HepG2 (cell line): Measurements from ENCODE around the gene CD72. TPM values are rescaled to one million over a fixed set of nuclear protein-coding genes. Genes with fewer than 3 reads are reported as not detected.

ENCODE experiments used
- BRD4 ChIP-seq: sonication (generic); formaldehyde crosslinking; IDR thresholded peaks from 2 replicates; pipeline ENCODE4 v1.4.0; 2020; ENCODE audit warnings: missing genetic modification reagents
- IRF2 ChIP-seq: IDR thresholded peaks from 2 replicates; pipeline ENCODE4 v1.6.1; 2018; ENCODE audit warnings: missing genetic modification reagents, missing compliant biosample characterization
- NR2F1 ChIP-seq, 2 experiments: fragments of 450-650 bp in 1 of 2; formaldehyde crosslinking in 1 of 2; IDR thresholded peaks; 2 replicates each; pipeline versions ENCODE4 v1.5.0 to v1.6.1; 2016 to 2020; ENCODE audit warnings: mild to moderate bottlenecking in 1 of 2, missing compliant biosample characterization in 1 of 2, missing genetic modification reagents in 1 of 2, moderate library complexity in 1 of 2
- ZFP36L1 ChIP-seq: sonication (generic); formaldehyde crosslinking; IDR thresholded peaks from 2 replicates; pipeline ENCODE4 v1.8.0; 2022; ENCODE audit warnings: mild to moderate bottlenecking, missing genetic modification reagents, moderate library complexity
- ZNF12 ChIP-seq: sonication (generic); formaldehyde crosslinking; IDR thresholded peaks from 2 replicates; pipeline ENCODE4 v1.5.0; 2020; ENCODE audit warnings: missing genetic modification reagents
- ZNF317 ChIP-seq: sonication (generic); formaldehyde crosslinking; IDR thresholded peaks from 2 replicates; pipeline ENCODE4 v1.5.0; 2020; ENCODE audit warnings: mild to moderate bottlenecking, missing genetic modification reagents
- polyA plus RNA-seq, 8 experiments: library from polyadenylated mRNA; depleted of rRNA in 3 of 8; stranded (reverse) in 7 of 8; unstranded in 1 of 8; fragments of >200 nt; fragmentation: Illumina TruSeq in 4 of 8; extraction: Trizol in 4 of 8; gene quantifications; 2 replicates each; pipeline versions ENCODE4 v1.2.1 to v1.2.3, GENCODE V29; 2011 to 2016; ENCODE audit warnings: low read depth in 4 of 8, missing spikeins in 1 of 8, mixed read lengths in 1 of 8; ENCODE audit not compliant: insufficient read depth in 1 of 8
- total RNA-seq, 5 experiments: library from RNA; depleted of rRNA; stranded (reverse); fragments of >200 nt; fragmentation: Illumina TruSeq; extraction: Trizol; gene quantifications; 2 replicates each; pipeline ENCODE4 v1.2.3, GENCODE V29; 2016; ENCODE audit warnings: low read depth in 1 of 5
- TF ChIP-seq, protein P1 (sequence below): sonication (generic); formaldehyde crosslinking; IDR thresholded peaks from 2 replicates; pipeline ENCODE4 v1.9.0; 2021; ENCODE audit warnings: mild to moderate bottlenecking, missing genetic modification reagents
- TF ChIP-seq, protein P2 (sequence below): sonication (generic); formaldehyde crosslinking; IDR thresholded peaks from 2 replicates; pipeline ENCODE4 v1.4.0; 2020; ENCODE audit warnings: missing genetic modification reagents, mild to moderate bottlenecking, borderline replicate concordance
- TF ChIP-seq, protein P3 (sequence below): sonication (generic); formaldehyde crosslinking; IDR thresholded peaks from 2 replicates; pipeline ENCODE4 v1.5.0; 2020; ENCODE audit warnings: missing genetic modification reagents
- TF ChIP-seq, protein P4 (sequence below): sonication (generic); formaldehyde crosslinking; IDR thresholded peaks from 2 replicates; pipeline ENCODE4 v1.8.1; 2022; ENCODE audit warnings: low read depth, mild to moderate bottlenecking, missing genetic modification reagents
- TF ChIP-seq, protein P5 (sequence below): sonication (generic); formaldehyde crosslinking; IDR thresholded peaks from 2 replicates; pipeline ENCODE4 v1.5.0; 2020; ENCODE audit warnings: mild to moderate bottlenecking, missing genetic modification reagents, moderate library complexity
- TF ChIP-seq, protein P6 (sequence below): sonication (generic); formaldehyde crosslinking; IDR thresholded peaks from 2 replicates; pipeline ENCODE4 v1.8.0; 2022; ENCODE audit warnings: missing genetic modification reagents, mild to moderate bottlenecking, borderline replicate concordance

CD72 gene
- total and polyA plus RNA-seq, 2 of the 13 experiments (the other 11 are each of a cell fraction or from before 2014, with no cell fraction given): 0.18 to 1.1 TPM

DNA sequence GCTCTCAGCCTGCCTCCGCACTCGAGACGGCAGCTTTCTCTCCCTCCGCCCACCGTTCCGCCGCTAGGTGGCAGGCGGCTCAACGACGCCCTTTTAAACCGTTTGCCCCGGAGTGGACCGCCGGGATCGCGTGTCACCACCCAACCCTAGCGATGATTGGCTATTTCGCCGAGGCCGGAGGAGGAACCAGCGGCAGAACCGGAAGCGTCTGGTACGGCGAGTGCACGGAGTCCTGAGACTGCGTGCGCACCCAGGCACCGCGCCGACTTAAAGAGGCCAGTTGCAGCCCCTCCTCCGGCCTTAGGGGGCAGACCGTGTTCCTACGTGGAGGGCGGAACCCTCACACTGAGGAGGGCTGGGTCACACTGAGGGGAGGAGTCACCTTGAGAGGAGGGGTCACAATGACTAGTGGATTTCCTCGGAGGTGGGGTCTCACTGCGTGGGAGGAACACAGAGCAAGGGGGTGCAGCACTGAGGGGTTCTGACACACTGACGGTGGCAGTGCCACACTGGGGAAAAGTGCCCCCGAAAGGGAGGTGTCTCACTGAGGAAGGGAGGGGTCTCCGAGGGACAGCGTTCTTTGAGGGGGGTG, 14.1 kb downstream of the CD72 start (continued):
- TF ChIP-seq, protein P1, sequence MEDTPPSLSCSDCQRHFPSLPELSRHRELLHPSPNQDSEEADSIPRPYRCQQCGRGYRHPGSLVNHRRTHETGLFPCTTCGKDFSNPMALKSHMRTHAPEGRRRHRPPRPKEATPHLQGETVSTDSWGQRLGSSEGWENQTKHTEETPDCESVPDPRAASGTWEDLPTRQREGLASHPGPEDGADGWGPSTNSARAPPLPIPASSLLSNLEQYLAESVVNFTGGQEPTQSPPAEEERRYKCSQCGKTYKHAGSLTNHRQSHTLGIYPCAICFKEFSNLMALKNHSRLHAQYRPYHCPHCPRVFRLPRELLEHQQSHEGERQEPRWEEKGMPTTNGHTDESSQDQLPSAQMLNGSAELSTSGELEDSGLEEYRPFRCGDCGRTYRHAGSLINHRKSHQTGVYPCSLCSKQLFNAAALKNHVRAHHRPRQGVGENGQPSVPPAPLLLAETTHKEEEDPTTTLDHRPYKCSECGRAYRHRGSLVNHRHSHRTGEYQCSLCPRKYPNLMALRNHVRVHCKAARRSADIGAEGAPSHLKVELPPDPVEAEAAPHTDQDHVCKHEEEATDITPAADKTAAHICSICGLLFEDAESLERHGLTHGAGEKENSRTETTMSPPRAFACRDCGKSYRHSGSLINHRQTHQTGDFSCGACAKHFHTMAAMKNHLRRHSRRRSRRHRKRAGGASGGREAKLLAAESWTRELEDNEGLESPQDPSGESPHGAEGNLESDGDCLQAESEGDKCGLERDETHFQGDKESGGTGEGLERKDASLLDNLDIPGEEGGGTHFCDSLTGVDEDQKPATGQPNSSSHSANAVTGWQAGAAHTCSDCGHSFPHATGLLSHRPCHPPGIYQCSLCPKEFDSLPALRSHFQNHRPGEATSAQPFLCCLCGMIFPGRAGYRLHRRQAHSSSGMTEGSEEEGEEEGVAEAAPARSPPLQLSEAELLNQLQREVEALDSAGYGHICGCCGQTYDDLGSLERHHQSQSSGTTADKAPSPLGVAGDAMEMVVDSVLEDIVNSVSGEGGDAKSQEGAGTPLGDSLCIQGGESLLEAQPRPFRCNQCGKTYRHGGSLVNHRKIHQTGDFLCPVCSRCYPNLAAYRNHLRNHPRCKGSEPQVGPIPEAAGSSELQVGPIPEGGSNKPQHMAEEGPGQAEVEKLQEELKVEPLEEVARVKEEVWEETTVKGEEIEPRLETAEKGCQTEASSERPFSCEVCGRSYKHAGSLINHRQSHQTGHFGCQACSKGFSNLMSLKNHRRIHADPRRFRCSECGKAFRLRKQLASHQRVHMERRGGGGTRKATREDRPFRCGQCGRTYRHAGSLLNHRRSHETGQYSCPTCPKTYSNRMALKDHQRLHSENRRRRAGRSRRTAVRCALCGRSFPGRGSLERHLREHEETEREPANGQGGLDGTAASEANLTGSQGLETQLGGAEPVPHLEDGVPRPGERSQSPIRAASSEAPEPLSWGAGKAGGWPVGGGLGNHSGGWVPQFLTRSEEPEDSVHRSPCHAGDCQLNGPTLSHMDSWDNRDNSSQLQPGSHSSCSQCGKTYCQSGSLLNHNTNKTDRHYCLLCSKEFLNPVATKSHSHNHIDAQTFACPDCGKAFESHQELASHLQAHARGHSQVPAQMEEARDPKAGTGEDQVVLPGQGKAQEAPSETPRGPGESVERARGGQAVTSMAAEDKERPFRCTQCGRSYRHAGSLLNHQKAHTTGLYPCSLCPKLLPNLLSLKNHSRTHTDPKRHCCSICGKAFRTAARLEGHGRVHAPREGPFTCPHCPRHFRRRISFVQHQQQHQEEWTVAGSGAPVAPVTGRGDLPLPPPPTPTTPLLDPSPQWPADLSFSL (CRISPR knock-in tag): no peak
- TF ChIP-seq, protein P2, sequence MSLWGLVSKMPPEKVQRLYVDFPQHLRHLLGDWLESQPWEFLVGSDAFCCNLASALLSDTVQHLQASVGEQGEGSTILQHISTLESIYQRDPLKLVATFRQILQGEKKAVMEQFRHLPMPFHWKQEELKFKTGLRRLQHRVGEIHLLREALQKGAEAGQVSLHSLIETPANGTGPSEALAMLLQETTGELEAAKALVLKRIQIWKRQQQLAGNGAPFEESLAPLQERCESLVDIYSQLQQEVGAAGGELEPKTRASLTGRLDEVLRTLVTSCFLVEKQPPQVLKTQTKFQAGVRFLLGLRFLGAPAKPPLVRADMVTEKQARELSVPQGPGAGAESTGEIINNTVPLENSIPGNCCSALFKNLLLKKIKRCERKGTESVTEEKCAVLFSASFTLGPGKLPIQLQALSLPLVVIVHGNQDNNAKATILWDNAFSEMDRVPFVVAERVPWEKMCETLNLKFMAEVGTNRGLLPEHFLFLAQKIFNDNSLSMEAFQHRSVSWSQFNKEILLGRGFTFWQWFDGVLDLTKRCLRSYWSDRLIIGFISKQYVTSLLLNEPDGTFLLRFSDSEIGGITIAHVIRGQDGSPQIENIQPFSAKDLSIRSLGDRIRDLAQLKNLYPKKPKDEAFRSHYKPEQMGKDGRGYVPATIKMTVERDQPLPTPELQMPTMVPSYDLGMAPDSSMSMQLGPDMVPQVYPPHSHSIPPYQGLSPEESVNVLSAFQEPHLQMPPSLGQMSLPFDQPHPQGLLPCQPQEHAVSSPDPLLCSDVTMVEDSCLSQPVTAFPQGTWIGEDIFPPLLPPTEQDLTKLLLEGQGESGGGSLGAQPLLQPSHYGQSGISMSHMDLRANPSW: no peak
- no peak; the same call in none of the 2 replicates for TF ChIP-seq ZFP36L1 (CRISPR knock-in tag)
- TF ChIP-seq BRD4: no peak
- TF ChIP-seq ZNF317 (CRISPR knock-in tag): no peak; the same call in none of the 2 replicates
- no peak for TF ChIP-seq ZNF12 (CRISPR knock-in tag)
- TF ChIP-seq, protein P3, sequence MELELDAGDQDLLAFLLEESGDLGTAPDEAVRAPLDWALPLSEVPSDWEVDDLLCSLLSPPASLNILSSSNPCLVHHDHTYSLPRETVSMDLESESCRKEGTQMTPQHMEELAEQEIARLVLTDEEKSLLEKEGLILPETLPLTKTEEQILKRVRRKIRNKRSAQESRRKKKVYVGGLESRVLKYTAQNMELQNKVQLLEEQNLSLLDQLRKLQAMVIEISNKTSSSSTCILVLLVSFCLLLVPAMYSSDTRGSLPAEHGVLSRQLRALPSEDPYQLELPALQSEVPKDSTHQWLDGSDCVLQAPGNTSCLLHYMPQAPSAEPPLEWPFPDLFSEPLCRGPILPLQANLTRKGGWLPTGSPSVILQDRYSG (CRISPR knock-in tag): no peak
- TF ChIP-seq, protein P4, sequence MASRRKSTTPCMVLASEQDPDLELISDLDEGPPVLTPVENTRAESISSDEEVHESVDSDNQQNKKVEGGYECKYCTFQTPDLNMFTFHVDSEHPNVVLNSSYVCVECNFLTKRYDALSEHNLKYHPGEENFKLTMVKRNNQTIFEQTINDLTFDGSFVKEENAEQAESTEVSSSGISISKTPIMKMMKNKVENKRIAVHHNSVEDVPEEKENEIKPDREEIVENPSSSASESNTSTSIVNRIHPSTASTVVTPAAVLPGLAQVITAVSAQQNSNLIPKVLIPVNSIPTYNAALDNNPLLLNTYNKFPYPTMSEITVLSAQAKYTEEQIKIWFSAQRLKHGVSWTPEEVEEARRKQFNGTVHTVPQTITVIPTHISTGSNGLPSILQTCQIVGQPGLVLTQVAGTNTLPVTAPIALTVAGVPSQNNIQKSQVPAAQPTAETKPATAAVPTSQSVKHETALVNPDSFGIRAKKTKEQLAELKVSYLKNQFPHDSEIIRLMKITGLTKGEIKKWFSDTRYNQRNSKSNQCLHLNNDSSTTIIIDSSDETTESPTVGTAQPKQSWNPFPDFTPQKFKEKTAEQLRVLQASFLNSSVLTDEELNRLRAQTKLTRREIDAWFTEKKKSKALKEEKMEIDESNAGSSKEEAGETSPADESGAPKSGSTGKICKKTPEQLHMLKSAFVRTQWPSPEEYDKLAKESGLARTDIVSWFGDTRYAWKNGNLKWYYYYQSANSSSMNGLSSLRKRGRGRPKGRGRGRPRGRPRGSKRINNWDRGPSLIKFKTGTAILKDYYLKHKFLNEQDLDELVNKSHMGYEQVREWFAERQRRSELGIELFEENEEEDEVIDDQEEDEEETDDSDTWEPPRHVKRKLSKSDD (CRISPR knock-in tag): no peak
- TF ChIP-seq, protein P5, sequence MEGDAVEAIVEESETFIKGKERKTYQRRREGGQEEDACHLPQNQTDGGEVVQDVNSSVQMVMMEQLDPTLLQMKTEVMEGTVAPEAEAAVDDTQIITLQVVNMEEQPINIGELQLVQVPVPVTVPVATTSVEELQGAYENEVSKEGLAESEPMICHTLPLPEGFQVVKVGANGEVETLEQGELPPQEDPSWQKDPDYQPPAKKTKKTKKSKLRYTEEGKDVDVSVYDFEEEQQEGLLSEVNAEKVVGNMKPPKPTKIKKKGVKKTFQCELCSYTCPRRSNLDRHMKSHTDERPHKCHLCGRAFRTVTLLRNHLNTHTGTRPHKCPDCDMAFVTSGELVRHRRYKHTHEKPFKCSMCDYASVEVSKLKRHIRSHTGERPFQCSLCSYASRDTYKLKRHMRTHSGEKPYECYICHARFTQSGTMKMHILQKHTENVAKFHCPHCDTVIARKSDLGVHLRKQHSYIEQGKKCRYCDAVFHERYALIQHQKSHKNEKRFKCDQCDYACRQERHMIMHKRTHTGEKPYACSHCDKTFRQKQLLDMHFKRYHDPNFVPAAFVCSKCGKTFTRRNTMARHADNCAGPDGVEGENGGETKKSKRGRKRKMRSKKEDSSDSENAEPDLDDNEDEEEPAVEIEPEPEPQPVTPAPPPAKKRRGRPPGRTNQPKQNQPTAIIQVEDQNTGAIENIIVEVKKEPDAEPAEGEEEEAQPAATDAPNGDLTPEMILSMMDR: peak; percentile 97
- no peak for TF ChIP-seq NR2F1 (CRISPR knock-in tag; IDR thresholded peaks at IDR 0.05)
- peak; percentile 34; the same call in 1 of the 2 replicates for TF ChIP-seq IRF2 (CRISPR knock-in tag)
- TF ChIP-seq, protein P6, sequence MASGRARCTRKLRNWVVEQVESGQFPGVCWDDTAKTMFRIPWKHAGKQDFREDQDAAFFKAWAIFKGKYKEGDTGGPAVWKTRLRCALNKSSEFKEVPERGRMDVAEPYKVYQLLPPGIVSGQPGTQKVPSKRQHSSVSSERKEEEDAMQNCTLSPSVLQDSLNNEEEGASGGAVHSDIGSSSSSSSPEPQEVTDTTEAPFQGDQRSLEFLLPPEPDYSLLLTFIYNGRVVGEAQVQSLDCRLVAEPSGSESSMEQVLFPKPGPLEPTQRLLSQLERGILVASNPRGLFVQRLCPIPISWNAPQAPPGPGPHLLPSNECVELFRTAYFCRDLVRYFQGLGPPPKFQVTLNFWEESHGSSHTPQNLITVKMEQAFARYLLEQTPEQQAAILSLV (CRISPR knock-in tag): peak; percentile 3; the same call in 1 of the 2 replicates
